Adrenal gland (tissue), 19 donors: Measurements from ENCODE around the gene CFTR. TPM values are rescaled to one million over a fixed set of nuclear protein-coding genes. Genes with fewer than 3 reads are reported as not detected.

Source experiments
- DNase-seq, 7 donors: peaks; one replicate each; pipeline ENCODE4 v3.0.0-alpha.2; 2019 to 2020
- H3K27ac ChIP-seq, 5 donors: fragments of 200-600 bp; sonication (generic) in 4 of 5; 1 replicate in 3 of 5; 2 replicates in 2 of 5; pipeline versions ENCODE4 v1.5.1 to v1.8.0; 2016 to 2020; ENCODE audit warnings: mild to moderate bottlenecking in 1 of 5
- H3K27me3 ChIP-seq: fragments of 200-600 bp; 2 replicates; pipeline ENCODE4 v1.8.0; 2021
- H3K36me3 ChIP-seq, 2 donors: fragments of 200-600 bp; replicated peaks in 1 of 2; 1 replicate in 1 of 2; 2 replicates in 1 of 2; pipeline versions ENCODE4 v1.5.1 to v1.8.0; 2018 to 2022
- H3K4me1 ChIP-seq, 2 donors: fragments of 200-600 bp; replicated peaks in 1 of 2; 1 replicate in 1 of 2; 2 replicates in 1 of 2; pipeline versions ENCODE4 v1.5.1 to v1.8.0; 2018 to 2021
- H3K4me3 ChIP-seq, 4 donors: fragments of 200-600 bp; sonication (generic) in 3 of 4; one replicate each; pipeline ENCODE4 v1.5.1; 2016 to 2018
- H3K9me3 ChIP-seq, 3 donors: fragments of 200-600 bp; sonication (generic) in 1 of 3; replicated peaks in 1 of 3; 1 replicate in 2 of 3; 2 replicates in 1 of 3; pipeline versions ENCODE4 v1.5.1 to v1.8.0; 2016 to 2021
- POLR2A ChIP-seq, 2 donors: fragments of 450-650 bp; IDR thresholded peaks; one replicate each; pipeline ENCODE4 v1.6.1; 2017; ENCODE audit warnings: antibody characterized with exemption in 2 of 2, mild to moderate bottlenecking in 2 of 2, moderate library complexity in 1 of 2
- WGBS, 4 donors: extraction: QIAGEN DNeasy Blood & Tissue Kit in 2 of 4; methylation state at CpG; one replicate each; pipeline versions ENCODE4 v1.1.5 to v1.1.7; 2013 to 2017; 5-methylcytosine and 5-hydroxymethylcytosine counted together
- intact Hi-C, 2 donors: fragments of 100-400 bp; cut with DNase I; formaldehyde crosslinking; loops; one replicate each; pipeline versions ENCODE4 v1.14.1 to v1.15.0; 2022 to 2023
- long read RNA-seq, 10 donors: library from polyadenylated mRNA in 3 of 10; unstranded in 2 of 10; stranded (forward) in 1 of 10; transcript quantifications; one replicate each; pipeline ENCODE4 v2.0.0 and lab custom pipeline, GENCODE V29; 2021 to 2026
- polyA plus RNA-seq, 3 donors: library from polyadenylated mRNA; stranded (reverse); fragments of 200-250 nt in 2 of 3; fragments of 350-450 nt in 1 of 3; fragmentation: Illumina TruSeq in 1 of 3; extraction: RNeasy Lipid Tissue Mini Kit (QIAGEN cat#74804) in 1 of 3; gene quantifications; one replicate each; pipeline ENCODE4 v1.2.3, GENCODE V29; 2013 to 2014
- total RNA-seq, 9 donors: library from RNA; depleted of rRNA in 4 of 9; stranded (reverse); fragments of >200 nt in 4 of 9; fragments of 120-200 nt in 1 of 9; fragmentation: NEBNext Ultra II Directional in 1 of 9; extraction: Animal tissue kit (Norgen Biotek cat#: 25700) in 1 of 9; gene quantifications; one replicate each; pipeline versions ENCODE4 v1.1.0 to v1.2.4, GENCODE V29; 2013 to 2023
- TF ChIP-seq, protein P1 (sequence below), 6 experiments: fragments of 450-650 bp in 4 of 6; fragments of 200-600 bp in 2 of 6; sonication (generic) in 1 of 6; IDR thresholded peaks; 1 replicate in 5 of 6; 2 replicates in 1 of 6; pipeline versions ENCODE4 v1.5.1 to v1.8.0; 2016 to 2021; ENCODE audit warnings: antibody characterized with exemption in 6 of 6, mild to moderate bottlenecking in 2 of 6, moderate library complexity in 1 of 6
- donor health status: healthy with polysubstance abuse.
- donor health status: Bipolar disorder and iron deficiency.
- donor health status: DM: yes; HTN: yes; CAD: no.
- donor health status: DM: no; HTN: no; CAD: no.
- donor health status: DM: no; HTN: no; CAD: no.
- donor health status: DM: yes; HTN: yes; CAD: no.

CFTR gene
- under 1 TPM in 2 of 9 donors, not detected in 7; 0.08 to 0.22 TPM for total RNA-seq
- under 1 TPM in 1 of 3 donors, not detected in 2; 0.07 TPM for polyA plus RNA-seq
- long read RNA-seq, donor 1, result 0 reads
- long read RNA-seq, donor 2, result 0 reads
- long read RNA-seq, donor 3, result 0 reads
- long read RNA-seq, donor 4, result 0 reads
- long read RNA-seq, donor 5, result 0 reads
- long read RNA-seq, donor 6, result 0 reads
- long read RNA-seq, donor 7, result 0 reads
- long read RNA-seq, donor 8, result 0 reads
- long read RNA-seq, donor 9, result 0 reads
- long read RNA-seq, donor 10, result 0 reads

DNA sequence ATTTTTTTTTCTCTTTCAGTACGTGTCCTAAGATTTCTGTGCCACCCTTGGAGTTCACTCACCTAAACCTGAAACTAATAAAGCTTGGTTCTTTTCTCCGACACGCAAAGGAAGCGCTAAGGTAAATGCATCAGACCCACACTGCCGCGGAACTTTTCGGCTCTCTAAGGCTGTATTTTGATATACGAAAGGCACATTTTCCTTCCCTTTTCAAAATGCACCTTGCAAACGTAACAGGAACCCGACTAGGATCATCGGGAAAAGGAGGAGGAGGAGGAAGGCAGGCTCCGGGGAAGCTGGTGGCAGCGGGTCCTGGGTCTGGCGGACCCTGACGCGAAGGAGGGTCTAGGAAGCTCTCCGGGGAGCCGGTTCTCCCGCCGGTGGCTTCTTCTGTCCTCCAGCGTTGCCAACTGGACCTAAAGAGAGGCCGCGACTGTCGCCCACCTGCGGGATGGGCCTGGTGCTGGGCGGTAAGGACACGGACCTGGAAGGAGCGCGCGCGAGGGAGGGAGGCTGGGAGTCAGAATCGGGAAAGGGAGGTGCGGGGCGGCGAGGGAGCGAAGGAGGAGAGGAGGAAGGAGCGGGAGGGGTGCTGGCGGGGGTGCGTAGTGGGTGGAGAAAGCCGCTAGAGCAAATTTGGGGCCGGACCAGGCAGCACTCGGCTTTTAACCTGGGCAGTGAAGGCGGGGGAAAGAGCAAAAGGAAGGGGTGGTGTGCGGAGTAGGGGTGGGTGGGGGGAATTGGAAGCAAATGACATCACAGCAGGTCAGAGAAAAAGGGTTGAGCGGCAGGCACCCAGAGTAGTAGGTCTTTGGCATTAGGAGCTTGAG, at the start of gene CFTR:
CFTR (plus strand) TSS at position 801 of the 830 bp plus-strand sequence. CDS start 70 bp downstream, outside the sequence.
- intact Hi-C loops, result no loop called here
- 3 to 4% (median 3%) methylated on average over 31 to 45 of the region's 45 CpGs for WGBS, 4 donors
- peak in 1 of 7 donors; percentile 9 for DNase-seq
- TF ChIP-seq, protein P1, sequence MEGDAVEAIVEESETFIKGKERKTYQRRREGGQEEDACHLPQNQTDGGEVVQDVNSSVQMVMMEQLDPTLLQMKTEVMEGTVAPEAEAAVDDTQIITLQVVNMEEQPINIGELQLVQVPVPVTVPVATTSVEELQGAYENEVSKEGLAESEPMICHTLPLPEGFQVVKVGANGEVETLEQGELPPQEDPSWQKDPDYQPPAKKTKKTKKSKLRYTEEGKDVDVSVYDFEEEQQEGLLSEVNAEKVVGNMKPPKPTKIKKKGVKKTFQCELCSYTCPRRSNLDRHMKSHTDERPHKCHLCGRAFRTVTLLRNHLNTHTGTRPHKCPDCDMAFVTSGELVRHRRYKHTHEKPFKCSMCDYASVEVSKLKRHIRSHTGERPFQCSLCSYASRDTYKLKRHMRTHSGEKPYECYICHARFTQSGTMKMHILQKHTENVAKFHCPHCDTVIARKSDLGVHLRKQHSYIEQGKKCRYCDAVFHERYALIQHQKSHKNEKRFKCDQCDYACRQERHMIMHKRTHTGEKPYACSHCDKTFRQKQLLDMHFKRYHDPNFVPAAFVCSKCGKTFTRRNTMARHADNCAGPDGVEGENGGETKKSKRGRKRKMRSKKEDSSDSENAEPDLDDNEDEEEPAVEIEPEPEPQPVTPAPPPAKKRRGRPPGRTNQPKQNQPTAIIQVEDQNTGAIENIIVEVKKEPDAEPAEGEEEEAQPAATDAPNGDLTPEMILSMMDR (IDR thresholded peaks at IDR 0.05), result no peak
- TF ChIP-seq POLR2A (IDR thresholded peaks at IDR 0.05), result no peak
- Histone ChIP-seq H3K36me3 (no peaks in the 10 kb centered on the region), H3K4me1 (no peaks in the 10 kb centered on the region), H3K27ac (no peak within 1 kb of the TSS), H3K27me3 (peaks cover 6% of the 10 kb centered on the region), H3K4me3 (peak within 1 kb of the TSS in 1 of 4 donors; percentile 28), H3K9me3 (no peaks in the 10 kb centered on the region)

DNA sequence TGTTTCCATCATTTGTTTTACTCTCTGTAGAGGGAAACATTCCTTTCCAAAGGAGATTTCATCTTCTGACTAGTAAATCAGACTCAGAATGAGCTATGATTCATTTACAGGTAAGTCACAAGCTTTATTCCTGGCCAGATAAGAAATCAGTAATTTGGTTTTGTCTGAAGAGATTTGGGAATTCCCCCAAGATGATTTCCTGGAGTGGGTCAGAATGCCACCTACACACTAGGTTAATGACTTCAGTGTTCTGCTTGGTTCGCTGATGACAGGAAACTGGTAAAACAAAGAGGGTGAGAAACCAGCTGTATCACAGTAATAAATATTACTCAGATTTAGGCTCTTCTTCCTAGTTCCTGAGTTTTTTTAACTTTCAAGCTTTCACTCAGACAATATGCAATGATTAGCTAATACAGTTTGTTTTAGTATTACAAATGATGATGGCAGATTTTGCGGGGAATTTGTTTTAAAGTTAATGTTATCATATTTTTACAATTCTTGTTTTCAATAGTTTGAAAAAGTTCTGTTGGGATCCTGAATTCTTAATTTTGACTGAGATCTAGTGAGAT, 44.3 kb upstream of the CFTR start:
- Histone ChIP-seq H3K27ac (no peak overlapping the region), H3K36me3 (no peaks in the 10 kb centered on the region), H3K27me3 (no peaks in the 10 kb centered on the region), H3K4me3 (no peak overlapping the region), H3K9me3 (no peaks in the 10 kb centered on the region), H3K4me1 (no peaks in the 10 kb centered on the region)
- 57 to 65% (median 61%) methylated on average over 2 of the region's 2 CpGs for WGBS, 4 donors
- no peak for DNase-seq
- intact Hi-C loops, result no loop called here
- no peak for TF ChIP-seq POLR2A (IDR thresholded peaks at IDR 0.05)
- TF ChIP-seq, protein P1 (IDR thresholded peaks at IDR 0.05), result no peak

DNA sequence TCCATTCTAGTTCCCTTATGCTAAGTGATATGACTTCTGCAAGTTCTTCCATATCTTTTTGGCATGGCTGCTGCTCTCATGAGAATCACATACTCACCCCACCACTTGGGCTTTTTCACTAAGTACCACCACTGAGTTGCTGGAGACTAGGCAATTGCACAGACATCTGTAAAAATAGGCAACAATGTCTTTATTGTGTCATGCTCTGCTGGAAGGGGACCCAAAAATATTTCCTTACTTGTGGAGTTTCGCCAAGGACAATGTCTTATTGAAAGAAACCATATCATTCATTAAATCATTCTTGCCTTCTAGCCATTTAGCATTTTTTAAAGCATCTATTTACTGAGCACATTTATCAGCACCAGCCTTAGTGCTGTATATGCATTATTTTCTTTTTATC, 35.2 kb upstream of the CFTR start:
- intact Hi-C loops, result no loop called here
- no peak overlapping the region for H3K27ac ChIP-seq

DNA sequence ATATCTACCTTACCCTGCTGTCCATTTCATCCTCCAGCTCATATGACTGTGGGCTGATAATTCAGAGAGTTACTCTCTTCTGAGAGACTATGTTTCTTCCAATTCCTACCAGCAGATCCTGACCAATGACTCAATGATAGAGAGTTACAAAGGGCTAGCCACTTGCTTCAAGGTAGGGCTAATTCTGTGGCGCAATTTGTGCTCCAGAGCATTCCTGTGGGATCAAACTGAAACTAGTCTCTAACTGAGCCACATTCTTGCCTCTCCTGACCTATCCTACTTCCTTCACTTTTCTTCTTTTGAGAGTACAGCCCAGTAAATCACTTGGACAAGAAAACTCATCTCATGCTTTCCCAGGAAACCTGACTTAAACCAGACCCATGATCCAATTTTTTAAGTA, 34.6 kb upstream of the CFTR start:
- intact Hi-C loops, result no loop called here
- TF ChIP-seq, protein P1 (IDR thresholded peaks at IDR 0.05), result no peak
- no peak for TF ChIP-seq POLR2A (IDR thresholded peaks at IDR 0.05)
- 73 to 86% (median 82%) methylated on average over 1 of the region's 1 CpG for WGBS, 4 donors

More for the DNA sequence above, 35.2 kb upstream of the CFTR start:
- Histone ChIP-seq H3K9me3 (no peaks in the 10 kb centered on the region), H3K4me1 (no peaks in the 10 kb centered on the region), H3K27me3 (no peaks in the 10 kb centered on the region), H3K4me3 (no peak overlapping the region), H3K36me3 (no peaks in the 10 kb centered on the region)
- WGBS, 4 donors, result 47 to 71% (median 62%) methylated on average over 1 of the region's 1 CpG
- DNase-seq, result no peak
- TF ChIP-seq POLR2A (IDR thresholded peaks at IDR 0.05), result no peak
- TF ChIP-seq, protein P1 (IDR thresholded peaks at IDR 0.05), result no peak

More for the DNA sequence above, 34.6 kb upstream of the CFTR start:
- Histone ChIP-seq H3K27me3 (no peaks in the 10 kb centered on the region), H3K36me3 (no peaks in the 10 kb centered on the region), H3K4me3 (no peak overlapping the region), H3K4me1 (no peaks in the 10 kb centered on the region), H3K9me3 (no peaks in the 10 kb centered on the region), H3K27ac (no peak overlapping the region)
- DNase-seq, result no peak
